ENCODE data around the gene RNF126. TPM values are rescaled to one million over a fixed set of nuclear protein-coding genes. Genes with fewer than 3 reads are reported as not detected.
"Not testable (repeated sequence)": the region's sequence is repeated elsewhere in the genome, so short reads cannot be mapped to it uniquely, and the experiment has no call there.

The RNF126 gene
- total RNA-seq, 2 experiments from 2014 or later, result 106 to 108 TPM

GRCh38 chr19:610801-611480 is 52.1 kb downstream of the RNF126 start:
- Mint-ChIP-seq H3K27me3 (peaks cover 4% of the 10 kb centered on the region), H3K4me3 (peak overlapping the region; percentile 82), H3K27ac (peak overlapping the region; percentile 96), H3K9me3 (no peaks in the 10 kb centered on the region), H3K4me1 (peaks cover 14% of the 10 kb centered on the region), H3K36me3 (peaks cover 6% of the 10 kb centered on the region)
- DNase-seq, result peak; percentile 75

- peaks cover 2% of the 10 kb centered on the region for H3K36me3 Mint-ChIP-seq
- no peaks in the 10 kb centered on the region for H3K27me3 Mint-ChIP-seq
- DNase-seq, result peak; percentile 50
- H3K27ac Mint-ChIP-seq, result peak overlapping the region; percentile 96
- peak overlapping the region; percentile 82 for H3K4me3 Mint-ChIP-seq
- no peaks in the 10 kb centered on the region for H3K9me3 Mint-ChIP-seq
- H3K4me1 Mint-ChIP-seq, result peaks cover 12% of the 10 kb centered on the region
These were observed 52.8 kb downstream of the RNF126 start for GRCh38 chr19:610071-610800.

- Mint-ChIP-seq H3K4me1 (peaks cover 14% of the 10 kb centered on the region), H3K9me3 (peaks cover 3% of the 10 kb centered on the region), H3K27ac (no peak overlapping the region), H3K27me3 (no peaks in the 10 kb centered on the region), H3K36me3 (peaks cover 2% of the 10 kb centered on the region), H3K4me3 (no peak overlapping the region)
- DNase-seq, result no peak
These were observed 54.0 kb downstream of the RNF126 start for GRCh38 chr19:609004-609346.

- Mint-ChIP-seq H3K27ac (no peak overlapping the region), H3K4me3 (peak overlapping the region; percentile 60)
- no peak for DNase-seq
These were observed 54.6 kb downstream of the RNF126 start for GRCh38 chr19:608155-609003.

GRCh38 chr19:607301-608154 is 55.5 kb downstream of the RNF126 start:
- Mint-ChIP-seq H3K4me3 (no peak overlapping the region), H3K27me3 (no peaks in the 10 kb centered on the region), H3K27ac (no peak overlapping the region), H3K9me3 (peaks cover 3% of the 10 kb centered on the region), H3K36me3 (peaks cover 2% of the 10 kb centered on the region), H3K4me1 (peaks cover 12% of the 10 kb centered on the region)
- DNase-seq, result no peak

More at GRCh38 chr19:608155-609003, 54.6 kb downstream of the RNF126 start:
- Mint-ChIP-seq H3K27me3 (no peaks in the 10 kb centered on the region), H3K4me1 (peaks cover 14% of the 10 kb centered on the region), H3K9me3 (peaks cover 3% of the 10 kb centered on the region), H3K36me3 (peaks cover 2% of the 10 kb centered on the region)

GRCh38 chr19:605061-605971 is 57.7 kb downstream of the RNF126 start:
- H3K4me3 Mint-ChIP-seq, result peak overlapping the region; percentile 73
- H3K27me3 Mint-ChIP-seq, H3K9me3 Mint-ChIP-seq, H3K4me1 Mint-ChIP-seq, H3K36me3 Mint-ChIP-seq: not testable (repeated sequence)
- peak overlapping the region; percentile 75 for H3K27ac Mint-ChIP-seq
- peak; percentile 57 for DNase-seq

- DNase-seq, result peak; percentile 67
- Mint-ChIP-seq H3K36me3 (no peaks in the 10 kb centered on the region), H3K4me3 (no peak overlapping the region), H3K27me3 (no peaks in the 10 kb centered on the region), H3K4me1 (peaks cover 2% of the 10 kb centered on the region), H3K27ac (no peak overlapping the region), H3K9me3 (peaks cover 3% of the 10 kb centered on the region)
These were observed 58.7 kb downstream of the RNF126 start for GRCh38 chr19:604355-604754.

- H3K4me1 Mint-ChIP-seq, H3K9me3 Mint-ChIP-seq, DNase-seq, H3K4me3 Mint-ChIP-seq, H3K27ac Mint-ChIP-seq, H3K36me3 Mint-ChIP-seq, H3K27me3 Mint-ChIP-seq: not testable (repeated sequence)
These were observed 59.2 kb downstream of the RNF126 start for GRCh38 chr19:603779-604178.

GRCh38 chr19:603302-603639 is 59.7 kb downstream of the RNF126 start:
- H3K36me3 Mint-ChIP-seq, H3K27ac Mint-ChIP-seq, H3K4me1 Mint-ChIP-seq, H3K9me3 Mint-ChIP-seq, H3K4me3 Mint-ChIP-seq, H3K27me3 Mint-ChIP-seq, DNase-seq: not testable (repeated sequence)

- H3K9me3 Mint-ChIP-seq, result peaks cover 3% of the 10 kb centered on the region
- DNase-seq, result no peak
- no peak overlapping the region for H3K27ac Mint-ChIP-seq
- H3K4me3 Mint-ChIP-seq, result no peak overlapping the region
- H3K27me3 Mint-ChIP-seq, result no peaks in the 10 kb centered on the region
- peaks cover 2% of the 10 kb centered on the region for H3K4me1 Mint-ChIP-seq
- H3K36me3 Mint-ChIP-seq, result no peaks in the 10 kb centered on the region
These were observed 60.4 kb downstream of the RNF126 start for GRCh38 chr19:602391-603301.

- no peaks in the 10 kb centered on the region for H3K36me3 Mint-ChIP-seq
- H3K27ac Mint-ChIP-seq, result no peak overlapping the region
- peaks cover 2% of the 10 kb centered on the region for H3K4me1 Mint-ChIP-seq
- H3K9me3 Mint-ChIP-seq, result peaks cover 3% of the 10 kb centered on the region
- DNase-seq, result no peak
- no peaks in the 10 kb centered on the region for H3K27me3 Mint-ChIP-seq
- no peak overlapping the region for H3K4me3 Mint-ChIP-seq
These were observed 61.2 kb downstream of the RNF126 start for GRCh38 chr19:601790-602189.

GRCh38 chr19:601310-601709 is 61.7 kb downstream of the RNF126 start:
- Mint-ChIP-seq H3K27ac (no peak overlapping the region), H3K27me3 (no peaks in the 10 kb centered on the region), H3K4me1 (peaks cover 2% of the 10 kb centered on the region), H3K36me3 (no peaks in the 10 kb centered on the region), H3K9me3 (peaks cover 3% of the 10 kb centered on the region), H3K4me3 (no peak overlapping the region)
- DNase-seq, result no peak
